ENCODE measurements around the gene KLHL25. TPM values are rescaled to one million over a fixed set of nuclear protein-coding genes. Genes with fewer than 3 reads are reported as not detected.

KLHL25 gene
- total and polyA plus RNA-seq, 2 experiments from 2014 or later, result 2.0 to 7.1 TPM

DNA sequence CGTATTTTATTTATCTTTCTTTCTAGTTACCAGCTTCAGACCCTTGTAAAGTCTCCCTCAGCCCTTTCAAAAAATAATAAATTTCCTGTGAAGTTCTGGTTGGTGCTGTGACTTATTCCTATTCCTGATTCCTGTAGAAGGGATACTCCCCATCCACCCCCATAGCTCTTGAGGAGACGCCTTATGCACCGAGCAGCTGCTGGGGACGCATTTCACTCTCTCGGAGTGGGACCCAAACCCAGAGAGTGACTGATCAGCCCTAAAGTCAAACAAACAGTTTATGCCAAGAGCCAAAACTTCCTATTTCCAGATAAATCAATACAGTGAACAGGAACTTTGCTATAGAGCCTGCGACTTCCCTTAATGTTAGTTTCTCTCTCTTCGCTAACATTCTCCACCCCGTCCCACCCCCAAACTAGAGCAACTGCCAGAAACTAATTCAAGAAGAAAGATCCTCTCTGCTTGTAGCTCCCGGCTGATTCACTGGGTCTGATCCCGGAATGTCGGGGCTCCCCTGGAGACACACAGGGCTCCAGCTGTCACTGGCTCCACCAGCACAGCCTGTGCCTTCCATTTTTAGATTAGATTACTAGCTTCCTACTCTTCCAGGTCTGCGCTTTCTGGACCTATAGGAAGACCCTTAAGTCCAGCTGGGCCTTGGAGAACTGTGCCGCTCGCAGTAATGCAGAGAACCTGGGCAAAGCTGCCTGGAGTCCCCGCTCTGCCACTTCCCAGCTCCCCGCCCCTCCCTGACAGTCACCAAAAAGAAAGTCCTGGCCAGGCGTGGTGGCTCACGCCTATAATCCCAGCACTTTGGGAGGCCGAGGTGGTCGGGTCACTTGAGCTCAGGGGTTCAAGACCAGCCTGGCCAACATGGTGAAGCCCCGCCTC, 45.2 kb downstream of the KLHL25 start:
- H3K4me3 ChIP-seq, result peak overlapping the region; percentile 21; the same call in 1 of the 2 replicates
- no peaks in the 10 kb centered on the region for H3K9me3 ChIP-seq (ENCODE audit: low read depth)
- H3K4me1 ChIP-seq (ENCODE audit: insufficient read depth), result peaks cover 22% of the 10 kb centered on the region
- H4K20me1 ChIP-seq (ENCODE audit: insufficient read depth), result no peaks in the 10 kb centered on the region
- TF ChIP-seq EZH2 (IDR thresholded peaks at IDR 0.05; ENCODE audit: insufficient read depth, poor library complexity, severe bottlenecking) (no peak), EZH2phosphoT487 (IDR thresholded peaks at IDR 0.05; ENCODE audit: insufficient read depth, low read depth) (no peak)
- no peak overlapping the region for H3K27ac ChIP-seq
- peak overlapping the region; percentile 14; the same call in 1 of the 2 replicates for H2AFZ ChIP-seq
- H3K4me2 ChIP-seq (ENCODE audit: unreplicated experiment), result peak overlapping the region; percentile 67
- H3F3A ChIP-seq (ENCODE audit: insufficient read depth), result peaks cover 10% of the 10 kb centered on the region; the same call in 1 of the 2 replicates
- H3K9me2 ChIP-seq (ENCODE audit: insufficient read depth), result no peaks in the 10 kb centered on the region
- in situ Hi-C loops (cut with MboI), result no loop called here
- DNase-seq, result peak; percentile 60
- 30% methylated on average over 21 of the region's 21 CpGs for WGBS, 2 experiments (ENCODE audit: low coverage in 1 of 2, low lambda C conversion rate in 2 of 2, missing lambda C conversion rate in 2 of 2)
- H3K27me3 ChIP-seq (replicated peaks; ENCODE audit: insufficient read depth), result no peaks in the 10 kb centered on the region
- no peaks in the 10 kb centered on the region for H3K79me2 ChIP-seq (ENCODE audit: insufficient read depth)
- H3K9ac ChIP-seq, result peak overlapping the region; percentile 22; the same call in 1 of the 2 replicates
- H3K36me3 ChIP-seq (ENCODE audit: low read depth), result peaks cover 17% of the 10 kb centered on the region; the same call in 1 of the 2 replicates

DNA sequence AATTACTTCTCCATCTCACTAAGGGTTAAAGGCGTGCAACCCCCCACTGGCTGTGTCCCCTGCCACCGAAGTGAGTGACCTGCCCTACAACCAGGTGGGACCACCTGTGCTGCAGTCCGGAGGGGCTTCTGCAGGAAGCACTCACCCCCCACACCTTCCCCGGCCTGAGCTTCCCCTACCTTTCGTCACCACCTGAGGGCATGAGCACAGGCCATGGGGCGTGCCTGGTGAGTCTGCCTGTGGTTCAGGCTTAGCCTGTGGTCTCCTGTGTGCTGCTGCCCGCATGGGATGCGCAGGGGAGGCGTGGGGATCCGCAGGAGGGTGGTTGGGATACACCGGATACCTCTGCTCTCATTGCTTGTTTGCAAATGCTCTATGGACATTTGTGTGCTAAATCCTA, 46.0 kb downstream of the KLHL25 start:
- peaks cover 22% of the 10 kb centered on the region for H3K4me1 ChIP-seq (ENCODE audit: insufficient read depth)
- no peak overlapping the region for H2AFZ ChIP-seq
- H3F3A ChIP-seq (ENCODE audit: insufficient read depth), result peaks cover 10% of the 10 kb centered on the region; the same call in 1 of the 2 replicates
- H3K9me2 ChIP-seq (ENCODE audit: insufficient read depth), result no peaks in the 10 kb centered on the region
- in situ Hi-C loops (cut with MboI), result no loop called here
- no peak overlapping the region for H3K4me3 ChIP-seq
- H3K27ac ChIP-seq, result no peak overlapping the region
- peaks cover 24% of the 10 kb centered on the region; the same call in 1 of the 2 replicates for H3K36me3 ChIP-seq (ENCODE audit: low read depth)
- no peak for DNase-seq
- H3K79me2 ChIP-seq (ENCODE audit: insufficient read depth), result no peaks in the 10 kb centered on the region
- no peaks in the 10 kb centered on the region for H3K9me3 ChIP-seq (ENCODE audit: low read depth)
- no peak for TF ChIP-seq EZH2 (IDR thresholded peaks at IDR 0.05; ENCODE audit: insufficient read depth, poor library complexity, severe bottlenecking)
- H4K20me1 ChIP-seq (ENCODE audit: insufficient read depth), result no peaks in the 10 kb centered on the region
- H3K9ac ChIP-seq, result no peak overlapping the region
- no peak overlapping the region for H3K4me2 ChIP-seq (ENCODE audit: unreplicated experiment)
- WGBS, 2 experiments (ENCODE audit: low coverage in 1 of 2, low lambda C conversion rate in 2 of 2, missing lambda C conversion rate in 2 of 2), result 85% methylated on average over 11 of the region's 11 CpGs
- no peaks in the 10 kb centered on the region for H3K27me3 ChIP-seq (replicated peaks; ENCODE audit: insufficient read depth)

DNA sequence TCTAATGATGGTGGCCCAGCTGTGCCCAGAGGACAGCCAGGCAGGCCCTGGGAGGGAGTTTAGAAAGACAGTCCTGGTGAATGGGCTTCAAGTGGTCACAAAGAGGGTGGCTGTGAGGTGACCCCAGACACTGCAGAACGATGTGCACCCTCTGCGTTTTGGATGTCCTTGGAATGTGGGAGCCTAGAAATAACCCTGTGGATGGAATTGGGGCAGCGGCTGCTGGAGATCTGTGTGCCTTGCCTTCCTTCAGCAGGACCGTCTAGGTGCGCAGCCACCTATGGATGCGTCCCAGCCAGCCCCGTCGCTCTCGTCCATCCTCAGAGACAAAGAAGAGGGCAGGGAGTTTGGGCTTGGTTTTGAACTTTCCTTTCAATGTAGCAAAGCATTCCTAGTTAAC, 46.5 kb downstream of the KLHL25 start:
- H3K9me2 ChIP-seq (ENCODE audit: insufficient read depth), result no peaks in the 10 kb centered on the region
- H3K4me1 ChIP-seq (ENCODE audit: insufficient read depth), result peaks cover 22% of the 10 kb centered on the region
- WGBS, 2 experiments (ENCODE audit: low coverage in 1 of 2, low lambda C conversion rate in 2 of 2, missing lambda C conversion rate in 2 of 2), result 89 to 96% methylated on average over 9 of the region's 9 CpGs
- H3K36me3 ChIP-seq (ENCODE audit: low read depth), result peaks cover 25% of the 10 kb centered on the region; the same call in 1 of the 2 replicates
- H3K27ac ChIP-seq, result no peak overlapping the region
- H3K4me2 ChIP-seq (ENCODE audit: unreplicated experiment), result no peak overlapping the region
- no peak overlapping the region for H3K4me3 ChIP-seq
- H4K20me1 ChIP-seq (ENCODE audit: insufficient read depth), result no peaks in the 10 kb centered on the region
- in situ Hi-C loops (cut with MboI), result no loop called here
- DNase-seq, result no peak
- H3K9me3 ChIP-seq (ENCODE audit: low read depth), result no peaks in the 10 kb centered on the region
- peaks cover 10% of the 10 kb centered on the region; the same call in 1 of the 2 replicates for H3F3A ChIP-seq (ENCODE audit: insufficient read depth)
- H2AFZ ChIP-seq, result no peak overlapping the region
- H3K9ac ChIP-seq, result no peak overlapping the region
- no peak for TF ChIP-seq EZH2phosphoT487 (IDR thresholded peaks at IDR 0.05; ENCODE audit: insufficient read depth, low read depth)
- TF ChIP-seq EZH2 (IDR thresholded peaks at IDR 0.05; ENCODE audit: insufficient read depth, poor library complexity, severe bottlenecking), result no peak
- no peaks in the 10 kb centered on the region for H3K27me3 ChIP-seq (replicated peaks; ENCODE audit: insufficient read depth)
- no peaks in the 10 kb centered on the region for H3K79me2 ChIP-seq (ENCODE audit: insufficient read depth)

DNA sequence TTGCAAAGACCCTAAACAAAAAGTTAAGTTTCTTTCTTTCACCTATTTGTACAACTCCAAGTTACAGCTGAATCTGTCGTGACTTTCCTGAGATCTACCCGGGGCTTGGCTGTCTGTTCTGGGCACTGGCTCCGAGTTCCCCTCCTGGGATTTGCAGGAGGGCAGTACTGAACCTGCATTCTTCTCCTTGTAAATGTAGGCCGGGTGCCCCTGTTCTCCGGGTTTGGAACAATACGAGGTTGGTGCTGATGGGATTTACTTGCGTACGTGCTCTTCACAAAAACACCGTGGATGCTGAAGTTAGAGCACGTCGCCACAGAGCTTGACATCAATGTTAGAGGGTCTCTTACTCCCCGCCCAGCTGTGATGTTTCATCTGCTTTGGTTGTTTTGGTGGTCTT, 48.1 kb downstream of the KLHL25 start:
- no peaks in the 10 kb centered on the region for H3K79me2 ChIP-seq (ENCODE audit: insufficient read depth)
- no peaks in the 10 kb centered on the region for H3K9me2 ChIP-seq (ENCODE audit: insufficient read depth)
- no peak overlapping the region for H2AFZ ChIP-seq
- peaks cover 24% of the 10 kb centered on the region for H3F3A ChIP-seq (ENCODE audit: insufficient read depth)
- TF ChIP-seq EZH2 (IDR thresholded peaks at IDR 0.05; ENCODE audit: insufficient read depth, poor library complexity, severe bottlenecking), result no peak
- no peak for TF ChIP-seq EZH2phosphoT487 (IDR thresholded peaks at IDR 0.05; ENCODE audit: insufficient read depth, low read depth)
- H3K4me1 ChIP-seq (ENCODE audit: insufficient read depth), result peaks cover 27% of the 10 kb centered on the region
- H3K27me3 ChIP-seq (replicated peaks; ENCODE audit: insufficient read depth), result no peaks in the 10 kb centered on the region
- no peak overlapping the region for H3K4me3 ChIP-seq
- no peak overlapping the region for H3K27ac ChIP-seq
- DNase-seq, result no peak
- H3K9ac ChIP-seq, result no peak overlapping the region
- no peaks in the 10 kb centered on the region for H4K20me1 ChIP-seq (ENCODE audit: insufficient read depth)
- H3K4me2 ChIP-seq (ENCODE audit: unreplicated experiment), result no peak overlapping the region
- H3K36me3 ChIP-seq (ENCODE audit: low read depth), result peaks cover 25% of the 10 kb centered on the region; the same call in 1 of the 2 replicates
- in situ Hi-C loops (cut with MboI), result no loop called here
- no peaks in the 10 kb centered on the region for H3K9me3 ChIP-seq (ENCODE audit: low read depth)
- 86 to 88% methylated on average over 12 of the region's 12 CpGs for WGBS, 2 experiments (ENCODE audit: low coverage in 1 of 2, low lambda C conversion rate in 2 of 2, missing lambda C conversion rate in 2 of 2)
